Fibroblast of lung (primary cell): ENCODE results near the gene XIRP2. TPM values are rescaled to one million over a fixed set of nuclear protein-coding genes. Genes with fewer than 3 reads are reported as not detected.
A peak's percentile ranks its signal among the peaks of the same experiment; 100 is the strongest.

Experiments used
- DNase-seq, 2 donors: peaks; one replicate each; pipeline versions ENCODE4 v3.0.0 to v3.0.0-alpha.2; 2010; ENCODE audit warnings: low read depth in 2 of 2
- H2AFZ ChIP-seq: 2 replicates; pipeline ENCODE4 v1.5.1; 2012; ENCODE audit warnings: low read length, control low read depth, inconsistent platforms
- H3K27ac ChIP-seq: 2 replicates; pipeline ENCODE4 v1.5.1; 2011; ENCODE audit warnings: low read length, control low read depth; ENCODE audit not compliant: insufficient read depth
- H3K27me3 ChIP-seq: 2 replicates; pipeline ENCODE4 v1.5.1; 2011; ENCODE audit warnings: mild to moderate bottlenecking, low read length; ENCODE audit not compliant: control insufficient read depth, insufficient read depth
- H3K36me3 ChIP-seq: 2 replicates; pipeline ENCODE4 v1.5.1; 2011; ENCODE audit warnings: low read length; ENCODE audit not compliant: control insufficient read depth, insufficient read depth
- H3K4me1 ChIP-seq: 2 replicates; pipeline ENCODE4 v1.5.1; 2011; ENCODE audit warnings: low read length; ENCODE audit not compliant: control insufficient read depth, insufficient read depth; ENCODE audit errors: extremely low read depth
- H3K4me2 ChIP-seq: 2 replicates; pipeline ENCODE4 v1.5.1; 2011; ENCODE audit warnings: low read length, control low read depth; ENCODE audit not compliant: insufficient read depth; ENCODE audit errors: extremely low read depth
- H3K4me3 ChIP-seq, 4 experiments: fragments of 200-600 bp in 1 of 4; sonication (generic) in 1 of 4; replicated peaks in 1 of 4; 2 replicates each; pipeline ENCODE4 v1.5.1; 2011 to 2016; ENCODE audit warnings: low read length in 4 of 4, low read depth in 3 of 4, mild to moderate bottlenecking in 3 of 4, control low read depth in 2 of 4, inconsistent platforms in 1 of 4, mixed read lengths in 1 of 4; ENCODE audit not compliant: insufficient read depth in 1 of 4; ENCODE audit errors: control extremely low read depth in 1 of 4
- H3K79me2 ChIP-seq: 2 replicates; pipeline ENCODE4 v1.5.1; 2012; ENCODE audit warnings: mild to moderate bottlenecking, low read length, inconsistent platforms; ENCODE audit not compliant: control insufficient read depth, insufficient read depth
- H3K9ac ChIP-seq: 2 replicates; pipeline ENCODE4 v1.5.1; 2011; ENCODE audit warnings: mild to moderate bottlenecking, low read length, control low read depth; ENCODE audit not compliant: insufficient read depth
- H3K9me3 ChIP-seq: 2 replicates; pipeline ENCODE4 v1.5.1; 2012; ENCODE audit warnings: low read depth, low read length; ENCODE audit not compliant: control insufficient read depth, insufficient read depth
- H4K20me1 ChIP-seq: 2 replicates; pipeline ENCODE4 v1.5.1; 2011; ENCODE audit warnings: low read length; ENCODE audit not compliant: control insufficient read depth, insufficient read depth; ENCODE audit errors: extremely low read depth
- EZH2 ChIP-seq: IDR thresholded peaks from 2 replicates; pipeline ENCODE4 v1.5.1; 2012; ENCODE audit warnings: low read length, control low read depth, mild to moderate bottlenecking; ENCODE audit errors: missing control alignments
- polyA plus RNA-seq, 2 donors: library from polyadenylated mRNA; depleted of rRNA in 1 of 2; stranded (reverse) in 1 of 2; unstranded in 1 of 2; fragments of >200 nt; gene quantifications; 2 replicates each; pipeline ENCODE4 v1.2.1, GENCODE V29; 2011 to 2012; ENCODE audit warnings: missing spikeins in 1 of 2
- total RNA-seq: library from RNA; depleted of rRNA; stranded (reverse); fragments of >200 nt; gene quantifications from 2 replicates; pipeline ENCODE4 v1.2.1, GENCODE V29; 2014
- TF ChIP-seq, protein P1 (sequence below), 2 donors: IDR thresholded peaks in 1 of 2; conservative IDR thresholded peaks in 1 of 2; 1 replicate in 1 of 2; 2 replicates in 1 of 2; pipeline ENCODE4 v1.5.1; 2011 to 2012; ENCODE audit warnings: low read length in 2 of 2, control low read depth in 1 of 2, inconsistent platforms in 1 of 2, low read depth in 1 of 2, mild to moderate bottlenecking in 1 of 2

Gene XIRP2
- total and polyA plus RNA-seq, 2 donors (not counting 1 experiment from before 2014, with no cell fraction given), result 1.1 to 2.0 TPM

DNA sequence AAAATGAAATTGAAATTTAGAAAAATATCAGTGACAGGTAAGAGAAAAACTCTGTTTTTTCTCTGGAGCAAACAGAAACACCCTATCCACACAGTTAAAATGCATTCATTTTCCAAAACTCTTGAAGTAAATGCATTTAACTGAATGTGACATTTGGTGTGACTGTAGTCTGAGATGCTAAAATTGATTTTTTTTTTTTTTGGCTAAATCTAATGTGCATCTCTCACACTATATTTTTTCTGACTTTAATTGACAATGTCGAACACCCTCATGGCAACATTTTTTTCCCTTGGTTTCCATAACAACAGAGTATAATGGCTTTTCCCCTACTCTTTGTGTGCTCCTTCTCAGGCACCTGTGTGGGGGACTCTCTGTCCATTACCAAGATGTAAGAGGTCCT lies 366.4 kb downstream of the XIRP2 start:
- DNase-seq, result no peak
- H3K4me1 ChIP-seq, result no peaks in the 10 kb centered on the region
- no peak overlapping the region for H3K4me2 ChIP-seq
- H4K20me1 ChIP-seq, result no peaks in the 10 kb centered on the region
- TF ChIP-seq, protein P1, sequence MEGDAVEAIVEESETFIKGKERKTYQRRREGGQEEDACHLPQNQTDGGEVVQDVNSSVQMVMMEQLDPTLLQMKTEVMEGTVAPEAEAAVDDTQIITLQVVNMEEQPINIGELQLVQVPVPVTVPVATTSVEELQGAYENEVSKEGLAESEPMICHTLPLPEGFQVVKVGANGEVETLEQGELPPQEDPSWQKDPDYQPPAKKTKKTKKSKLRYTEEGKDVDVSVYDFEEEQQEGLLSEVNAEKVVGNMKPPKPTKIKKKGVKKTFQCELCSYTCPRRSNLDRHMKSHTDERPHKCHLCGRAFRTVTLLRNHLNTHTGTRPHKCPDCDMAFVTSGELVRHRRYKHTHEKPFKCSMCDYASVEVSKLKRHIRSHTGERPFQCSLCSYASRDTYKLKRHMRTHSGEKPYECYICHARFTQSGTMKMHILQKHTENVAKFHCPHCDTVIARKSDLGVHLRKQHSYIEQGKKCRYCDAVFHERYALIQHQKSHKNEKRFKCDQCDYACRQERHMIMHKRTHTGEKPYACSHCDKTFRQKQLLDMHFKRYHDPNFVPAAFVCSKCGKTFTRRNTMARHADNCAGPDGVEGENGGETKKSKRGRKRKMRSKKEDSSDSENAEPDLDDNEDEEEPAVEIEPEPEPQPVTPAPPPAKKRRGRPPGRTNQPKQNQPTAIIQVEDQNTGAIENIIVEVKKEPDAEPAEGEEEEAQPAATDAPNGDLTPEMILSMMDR (conservative IDR thresholded peaks at IDR 0.05 in 1 of 2, IDR thresholded peaks at IDR 0.05 in 1 of 2; ENCODE audit: low read depth in 1 of 2, low read length in 2 of 2), result no peak
- TF ChIP-seq EZH2, result no peak
- H3K9me3 ChIP-seq, result no peaks in the 10 kb centered on the region
- no peaks in the 10 kb centered on the region for H3K79me2 ChIP-seq
- no peaks in the 10 kb centered on the region for H3K36me3 ChIP-seq
- no peak overlapping the region for H3K27ac ChIP-seq
- H2AFZ ChIP-seq, result no peak overlapping the region
- no peak overlapping the region for H3K9ac ChIP-seq
- H3K27me3 ChIP-seq, result no peaks in the 10 kb centered on the region
- H3K4me3 ChIP-seq, result no peak overlapping the region

DNA sequence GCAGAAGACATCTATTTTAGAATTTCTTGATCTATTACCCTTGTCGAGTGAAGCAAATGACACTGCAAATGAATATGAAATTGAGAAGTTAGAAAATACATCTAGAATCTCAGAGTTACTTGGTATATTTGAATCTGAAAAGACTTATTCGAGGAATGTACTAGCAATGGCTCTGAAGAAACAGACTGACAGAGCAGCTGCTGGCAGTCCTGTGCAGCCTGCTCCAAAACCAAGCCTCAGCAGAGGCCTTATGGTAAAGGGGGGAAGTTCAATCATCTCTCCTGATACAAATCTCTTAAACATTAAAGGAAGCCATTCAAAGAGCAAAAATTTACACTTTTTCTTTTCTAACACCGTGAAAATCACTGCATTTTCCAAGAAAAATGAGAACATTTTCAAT lies 370.4 kb downstream of the XIRP2 start:
- DNase-seq, result no peak
- Histone ChIP-seq H3K4me2 (no peak overlapping the region), H3K27me3 (no peaks in the 10 kb centered on the region), H3K4me3 (no peak overlapping the region), H4K20me1 (no peaks in the 10 kb centered on the region), H3K9me3 (no peaks in the 10 kb centered on the region), H3K27ac (no peak overlapping the region), H3K9ac (no peak overlapping the region), H3K4me1 (no peaks in the 10 kb centered on the region), H2AFZ (no peak overlapping the region), H3K36me3 (no peaks in the 10 kb centered on the region), H3K79me2 (no peaks in the 10 kb centered on the region)
- TF ChIP-seq EZH2, result no peak
- TF ChIP-seq, protein P1 (conservative IDR thresholded peaks at IDR 0.05 in 1 of 2, IDR thresholded peaks at IDR 0.05 in 1 of 2; ENCODE audit: low read depth in 1 of 2, low read length in 2 of 2), result no peak

DNA sequence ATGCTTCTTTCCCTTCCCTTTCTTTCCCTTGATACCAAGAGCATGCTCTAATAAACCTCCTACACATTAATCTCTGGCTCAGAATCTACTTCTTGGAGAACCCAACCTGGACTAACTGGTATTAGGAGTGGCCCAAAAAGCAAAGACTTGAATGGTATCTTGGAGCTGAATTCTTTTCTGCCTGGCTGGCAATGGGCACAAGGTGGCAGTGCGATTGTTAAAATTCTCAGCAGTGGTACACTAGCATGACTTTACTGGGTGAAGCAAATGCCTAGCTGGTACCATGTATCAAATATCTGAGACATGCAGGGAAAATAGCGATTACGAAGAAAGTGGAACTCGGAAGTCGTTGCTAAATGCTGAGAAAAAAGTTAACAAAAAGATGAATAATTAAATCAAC lies 376.1 kb downstream of the XIRP2 start:
- H2AFZ ChIP-seq, result no peak overlapping the region
- H3K27me3 ChIP-seq, result no peaks in the 10 kb centered on the region

More for the DNA sequence above, 376.1 kb downstream of the XIRP2 start:
- Histone ChIP-seq H3K79me2 (no peaks in the 10 kb centered on the region), H3K4me1 (no peaks in the 10 kb centered on the region), H3K9ac (no peak overlapping the region), H3K4me3 (no peak overlapping the region), H3K9me3 (no peaks in the 10 kb centered on the region), H4K20me1 (no peaks in the 10 kb centered on the region), H3K36me3 (no peaks in the 10 kb centered on the region), H3K4me2 (no peak overlapping the region), H3K27ac (no peak overlapping the region)
- TF ChIP-seq, protein P1 (conservative IDR thresholded peaks at IDR 0.05 in 1 of 2, IDR thresholded peaks at IDR 0.05 in 1 of 2; ENCODE audit: low read depth in 1 of 2, low read length in 2 of 2), result peak; percentile 25 to 51
- no peak for TF ChIP-seq EZH2
- peak in 1 of 2 donors; percentile 38 for DNase-seq
